PC-9 (cell line): ENCODE results near the gene SEMA4A. TPM values are rescaled to one million over a fixed set of nuclear protein-coding genes. Genes with fewer than 3 reads are reported as not detected.

Source experiments
- BruUV-seq: library from RNA; stranded (reverse); fragments of 400-500 nt; replicated peaks from 2 replicates; lab custom pipeline; 2021; lab: Mats Ljungman, UMichigan
- CTCF ChIA-PET: fragments of 300-600 bp; sonication (Branson Sonifier 250); formaldehyde crosslinking; loops from one replicate; lab custom pipeline; 2022; ENCODE audit warnings: antibody characterized with exemption; lab: Charles Lee
- POLR2A ChIA-PET: fragments of 300-600 bp; sonication (Branson Sonifier 250); formaldehyde crosslinking; loops from one replicate; lab custom pipeline; 2022; ENCODE audit warnings: antibody characterized with exemption; ENCODE audit not compliant: unreplicated experiment; lab: Charles Lee
- DNase-seq, 2 experiments: peaks; one replicate each; pipeline versions ENCODE4 v3.0.0 to v3.0.0-alpha.2; 2015 to 2022; ENCODE audit warnings: mixed read lengths in 1 of 2
- H2AFZ ChIP-seq: fragments of 200-600 bp; sonication (generic); 2 replicates; pipeline ENCODE4 v1.8.1; 2017; ENCODE audit warnings: antibody characterized with exemption
- H3F3A ChIP-seq: fragments of 200-600 bp; sonication (generic); 2 replicates; pipeline ENCODE4 v1.8.1; 2017; ENCODE audit warnings: antibody characterized with exemption, mild to moderate bottlenecking, low read depth; ENCODE audit not compliant: insufficient read depth
- H3K27ac ChIP-seq: fragments of 200-600 bp; sonication (generic); 2 replicates; pipeline ENCODE4 v1.6.1; 2016; ENCODE audit warnings: mixed run types
- H3K27me3 ChIP-seq: fragments of 200-600 bp; sonication (generic); 2 replicates; pipeline ENCODE4 v1.6.1; 2016; ENCODE audit warnings: low read depth, mixed run types; ENCODE audit not compliant: insufficient read depth
- H3K36me3 ChIP-seq: fragments of 200-600 bp; sonication (generic); 2 replicates; pipeline ENCODE4 v1.6.1; 2016; ENCODE audit warnings: low read depth, mixed run types
- H3K4me1 ChIP-seq: fragments of 200-600 bp; sonication (generic); replicated peaks from 2 replicates; pipeline ENCODE4 v1.6.1; 2016; ENCODE audit warnings: mixed run types; ENCODE audit not compliant: insufficient read depth
- H3K4me2 ChIP-seq: fragments of 200-600 bp; sonication (generic); 2 replicates; pipeline ENCODE4 v1.6.1; 2017; ENCODE audit warnings: mixed run types
- H3K4me3 ChIP-seq: fragments of 200-600 bp; sonication (generic); 2 replicates; pipeline ENCODE4 v1.6.1; 2016; ENCODE audit warnings: mixed run types
- H3K79me2 ChIP-seq: fragments of 200-600 bp; sonication (generic); 2 replicates; pipeline ENCODE4 v1.6.1; 2017; ENCODE audit warnings: low read depth, mixed run types
- H3K9me2 ChIP-seq: fragments of 200-600 bp; sonication (generic); 2 replicates; pipeline ENCODE4 v1.8.1; 2017; ENCODE audit warnings: mild to moderate bottlenecking; ENCODE audit not compliant: insufficient read depth
- H3K9me3 ChIP-seq: fragments of 200-600 bp; sonication (generic); 2 replicates; pipeline ENCODE4 v1.8.1; 2016; ENCODE audit warnings: low read depth; ENCODE audit not compliant: insufficient read depth
- H4K20me1 ChIP-seq: fragments of 200-600 bp; sonication (generic); 2 replicates; pipeline ENCODE4 v1.8.1; 2017; ENCODE audit not compliant: insufficient read depth
- EZH2 ChIP-seq: fragments of 200-600 bp; sonication (generic); IDR thresholded peaks from 2 replicates; pipeline ENCODE4 v1.8.0; 2017; ENCODE audit warnings: antibody characterized with exemption, low read depth
- intact Hi-C: fragments of 100-400 bp; cut with micrococcal nuclease; formaldehyde crosslinking; loops from one replicate; pipeline ENCODE4 v1.10.0; 2022; ENCODE audit not compliant: unreplicated experiment
- total RNA-seq: library from RNA; stranded (reverse); gene quantifications from 2 replicates; pipeline ENCODE4 v1.2.3, GENCODE V29; 2021
- TF ChIP-seq, protein P1 (sequence below): fragments of 200-600 bp; sonication (generic); conservative IDR thresholded peaks from 2 replicates; pipeline ENCODE4 v1.6.1; 2017; ENCODE audit warnings: mixed run types, antibody characterized with exemption, mild to moderate bottlenecking, moderate library complexity

The SEMA4A gene
- total RNA-seq, 1 experiment from 2014 or later = 16.2 TPM

GRCh38 chr1:156212130-156212529 is 58.7 kb downstream of the SEMA4A start:
- Histone ChIP-seq H3K9me2 (no peaks in the 10 kb centered on the region), H3F3A (peaks cover 17% of the 10 kb centered on the region; the same call in 1 of the 2 replicates), H3K27ac (peak overlapping the region; percentile 82), H4K20me1 (no peaks in the 10 kb centered on the region), H3K36me3 (no peaks in the 10 kb centered on the region), H3K9me3 (no peaks in the 10 kb centered on the region), H3K4me3 (peak overlapping the region; percentile 67), H3K4me2 (peak overlapping the region; percentile 100), H3K4me1 (peaks cover 17% of the 10 kb centered on the region), H3K27me3 (no peaks in the 10 kb centered on the region), H2AFZ (peak overlapping the region; percentile 83), H3K79me2 (peaks cover 19% of the 10 kb centered on the region)
- intact Hi-C loops = loop anchor here (10.0 kb wide), 1 partner anchor 277 kb away; the partner anchor contains the start of gene KHDC4
- CTCF ChIA-PET = no interaction called here
- DNase-seq = no peak
- POLR2A ChIA-PET = interaction anchor here (0.7 kb wide), 1 partner anchor 119 kb away, joined by 4 read pairs; no protein-coding TSS in a partner anchor
- BruUV-seq = no TSS peak
- TF ChIP-seq, protein P1, sequence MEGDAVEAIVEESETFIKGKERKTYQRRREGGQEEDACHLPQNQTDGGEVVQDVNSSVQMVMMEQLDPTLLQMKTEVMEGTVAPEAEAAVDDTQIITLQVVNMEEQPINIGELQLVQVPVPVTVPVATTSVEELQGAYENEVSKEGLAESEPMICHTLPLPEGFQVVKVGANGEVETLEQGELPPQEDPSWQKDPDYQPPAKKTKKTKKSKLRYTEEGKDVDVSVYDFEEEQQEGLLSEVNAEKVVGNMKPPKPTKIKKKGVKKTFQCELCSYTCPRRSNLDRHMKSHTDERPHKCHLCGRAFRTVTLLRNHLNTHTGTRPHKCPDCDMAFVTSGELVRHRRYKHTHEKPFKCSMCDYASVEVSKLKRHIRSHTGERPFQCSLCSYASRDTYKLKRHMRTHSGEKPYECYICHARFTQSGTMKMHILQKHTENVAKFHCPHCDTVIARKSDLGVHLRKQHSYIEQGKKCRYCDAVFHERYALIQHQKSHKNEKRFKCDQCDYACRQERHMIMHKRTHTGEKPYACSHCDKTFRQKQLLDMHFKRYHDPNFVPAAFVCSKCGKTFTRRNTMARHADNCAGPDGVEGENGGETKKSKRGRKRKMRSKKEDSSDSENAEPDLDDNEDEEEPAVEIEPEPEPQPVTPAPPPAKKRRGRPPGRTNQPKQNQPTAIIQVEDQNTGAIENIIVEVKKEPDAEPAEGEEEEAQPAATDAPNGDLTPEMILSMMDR = no peak
- TF ChIP-seq EZH2 = no peak

DNA sequence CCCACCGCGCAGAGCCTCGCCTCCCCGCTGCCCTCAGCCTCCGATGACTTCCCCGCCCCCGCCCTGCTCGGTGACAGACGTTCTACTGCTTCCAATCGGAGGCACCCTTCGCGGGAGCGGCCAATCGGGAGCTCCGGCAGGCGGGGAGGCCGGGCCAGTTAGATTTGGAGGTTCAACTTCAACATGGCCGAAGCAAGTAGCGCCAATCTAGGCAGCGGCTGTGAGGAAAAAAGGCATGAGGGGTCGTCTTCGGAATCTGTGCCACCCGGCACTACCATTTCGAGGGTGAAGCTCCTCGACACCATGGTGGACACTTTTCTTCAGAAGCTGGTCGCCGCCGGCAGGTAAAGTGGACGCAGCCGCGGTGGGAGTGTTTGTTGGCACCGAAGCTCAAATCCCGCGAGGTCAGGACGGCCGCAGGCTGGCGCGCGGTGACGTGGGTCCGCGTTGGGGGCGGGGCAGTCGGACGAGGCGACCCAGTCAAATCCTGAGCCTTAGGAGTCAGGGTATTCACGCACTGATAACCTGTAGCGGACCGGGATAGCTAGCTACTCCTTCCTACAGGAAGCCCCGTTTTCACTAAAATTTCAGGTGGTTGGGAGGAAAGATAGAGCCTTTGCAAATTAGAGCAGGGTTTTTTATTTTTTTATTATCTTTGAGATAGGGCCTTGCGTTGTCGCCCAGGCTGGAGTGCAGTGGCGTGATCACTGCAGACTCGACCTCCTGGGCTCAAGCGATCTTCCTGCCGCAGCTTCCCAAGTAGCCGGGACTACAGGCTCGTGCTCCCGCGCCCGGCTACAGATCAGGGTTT is 59.7 kb downstream of the SEMA4A start, which contains the start of gene PMF1:
PMF1 (plus strand) TSS at position 175 of the 811 bp plus-strand sequence; CDS start at position 184, 9 bp downstream.
- peak within 1 kb of the TSS; percentile 67 for H3K4me3 ChIP-seq
- peak within 1 kb of the TSS; percentile 100 for H3K4me2 ChIP-seq
- H3F3A ChIP-seq = peaks cover 26% of the 10 kb centered on the region; the same call in 1 of the 2 replicates
- CTCF ChIA-PET = interaction anchor here (0.6 to 0.7 kb wide), 3 partner anchors 66 to 244 kb away, joined by 4 to 5 read pairs (median 5); no protein-coding TSS in a partner anchor
- H4K20me1 ChIP-seq = no peaks in the 10 kb centered on the region
- no peaks in the 10 kb centered on the region for H3K9me2 ChIP-seq
- H3K27ac ChIP-seq = peak within 1 kb of the TSS; percentile 82
- peak within 1 kb of the TSS; percentile 83 for H2AFZ ChIP-seq
- H3K79me2 ChIP-seq = peaks cover 19% of the 10 kb centered on the region
- intact Hi-C loops = loop anchor here (10.0 kb wide), 1 partner anchor 278 kb away; the partner anchor contains the start of gene KHDC4
- DNase-seq = peak; percentile 90 to 95
- BruUV-seq = TSS peak; percentile 64
- no peaks in the 10 kb centered on the region for H3K9me3 ChIP-seq
- H3K36me3 ChIP-seq = no peaks in the 10 kb centered on the region
- POLR2A ChIA-PET = interaction anchor here (0.6 to 1.2 kb wide), 9 partner anchors 19 to 897 kb away, joined by 3 to 17 read pairs (median 4); partner anchors contain the start of genes SLC25A44 and SMG5
- H3K4me1 ChIP-seq = peaks cover 22% of the 10 kb centered on the region
- H3K27me3 ChIP-seq = no peaks in the 10 kb centered on the region
- TF ChIP-seq EZH2 = no peak
- TF ChIP-seq, protein P1 = no peak

- no peak for DNase-seq
- Histone ChIP-seq H3K4me3 (peak overlapping the region; percentile 67), H2AFZ (peak overlapping the region; percentile 83), H4K20me1 (no peaks in the 10 kb centered on the region), H3K27me3 (no peaks in the 10 kb centered on the region), H3F3A (peaks cover 26% of the 10 kb centered on the region; the same call in 1 of the 2 replicates), H3K4me2 (peak overlapping the region; percentile 100), H3K27ac (peak overlapping the region; percentile 82), H3K9me3 (no peaks in the 10 kb centered on the region), H3K9me2 (no peaks in the 10 kb centered on the region), H3K4me1 (peaks cover 23% of the 10 kb centered on the region), H3K79me2 (peaks cover 19% of the 10 kb centered on the region), H3K36me3 (no peaks in the 10 kb centered on the region)
- ChIA-PET POLR2A (interaction anchor here (0.6 to 1.2 kb wide), 3 partner anchors 19 to 87 kb away, joined by 7 to 17 read pairs (median 15); partner anchors contain the start of gene SLC25A44), CTCF (interaction anchor here (0.7 kb wide), 1 partner anchor 123 kb away, joined by 6 read pairs; no protein-coding TSS in a partner anchor)
- intact Hi-C loops = loop anchor here (10.0 kb wide), 1 partner anchor 279 kb away; the partner anchor contains the start of gene KHDC4
- no TSS peak for BruUV-seq
- no peak for TF ChIP-seq EZH2
- TF ChIP-seq, protein P1 = no peak
Measured at GRCh38 chr1:156213644-156213966, 60.2 kb downstream of the SEMA4A start.
